ENCODE data around the gene CYBC1. TPM values are rescaled to one million over a fixed set of nuclear protein-coding genes. Genes with fewer than 3 reads are reported as not detected.

The CYBC1 gene
- total RNA-seq, 1 experiment from 2014 or later = 174 TPM

DNA sequence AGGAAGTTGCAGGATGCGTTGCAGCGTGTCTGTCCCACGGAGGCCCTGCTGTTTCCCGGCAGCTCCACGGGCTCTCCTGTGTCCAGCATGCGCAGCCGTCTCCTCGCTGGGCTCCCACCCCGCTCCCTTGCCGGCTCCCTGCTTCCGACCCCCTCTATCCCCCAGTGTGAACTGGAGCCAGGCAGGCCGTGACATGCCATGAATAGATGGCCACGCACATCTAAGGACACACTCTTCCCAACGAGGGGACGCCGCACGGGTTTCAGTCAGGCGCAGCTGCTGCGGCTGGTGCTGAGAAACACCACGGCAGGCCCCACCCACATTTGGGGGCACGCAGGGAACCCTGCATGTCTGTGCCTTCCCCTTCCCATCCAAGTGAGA lies 41.6 kb downstream of the CYBC1 start:
- H3K36me3 ChIP-seq (ENCODE audit: control insufficient read depth, insufficient read depth, low read length) = no peaks in the 10 kb centered on the region
- no peak for DNase-seq (ENCODE audit: low read depth, low spot score)
- H3K9me3 ChIP-seq (ENCODE audit: control insufficient read depth, insufficient read depth, low read depth, low read length) = no peaks in the 10 kb centered on the region
- ChIA-PET POLR2A (no interaction called here), CTCF (no interaction called here)
- H3K4me3 ChIP-seq (ENCODE audit: low read depth in 2 of 2, low read length in 2 of 2) = no peak overlapping the region
- H3K4me1 ChIP-seq (ENCODE audit: control insufficient read depth, insufficient read depth, low read length) = peaks cover 4% of the 10 kb centered on the region; the same call in 1 of the 2 replicates
- TF ChIP-seq TCF7L2 (IDR thresholded peaks at IDR 0.05; ENCODE audit: low read depth, low read length) = no peak
- no peak for TF ChIP-seq POLR2AphosphoS5 (IDR thresholded peaks at IDR 0.05; ENCODE audit: low read depth, low read length)
- TF ChIP-seq, protein P1, sequence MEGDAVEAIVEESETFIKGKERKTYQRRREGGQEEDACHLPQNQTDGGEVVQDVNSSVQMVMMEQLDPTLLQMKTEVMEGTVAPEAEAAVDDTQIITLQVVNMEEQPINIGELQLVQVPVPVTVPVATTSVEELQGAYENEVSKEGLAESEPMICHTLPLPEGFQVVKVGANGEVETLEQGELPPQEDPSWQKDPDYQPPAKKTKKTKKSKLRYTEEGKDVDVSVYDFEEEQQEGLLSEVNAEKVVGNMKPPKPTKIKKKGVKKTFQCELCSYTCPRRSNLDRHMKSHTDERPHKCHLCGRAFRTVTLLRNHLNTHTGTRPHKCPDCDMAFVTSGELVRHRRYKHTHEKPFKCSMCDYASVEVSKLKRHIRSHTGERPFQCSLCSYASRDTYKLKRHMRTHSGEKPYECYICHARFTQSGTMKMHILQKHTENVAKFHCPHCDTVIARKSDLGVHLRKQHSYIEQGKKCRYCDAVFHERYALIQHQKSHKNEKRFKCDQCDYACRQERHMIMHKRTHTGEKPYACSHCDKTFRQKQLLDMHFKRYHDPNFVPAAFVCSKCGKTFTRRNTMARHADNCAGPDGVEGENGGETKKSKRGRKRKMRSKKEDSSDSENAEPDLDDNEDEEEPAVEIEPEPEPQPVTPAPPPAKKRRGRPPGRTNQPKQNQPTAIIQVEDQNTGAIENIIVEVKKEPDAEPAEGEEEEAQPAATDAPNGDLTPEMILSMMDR (IDR thresholded peaks at IDR 0.05) = no peak
- no peak for TF ChIP-seq SIN3A (IDR thresholded peaks at IDR 0.05; ENCODE audit: borderline replicate concordance, insufficient read depth, low read depth, low read length)
- TF ChIP-seq, protein P2, sequence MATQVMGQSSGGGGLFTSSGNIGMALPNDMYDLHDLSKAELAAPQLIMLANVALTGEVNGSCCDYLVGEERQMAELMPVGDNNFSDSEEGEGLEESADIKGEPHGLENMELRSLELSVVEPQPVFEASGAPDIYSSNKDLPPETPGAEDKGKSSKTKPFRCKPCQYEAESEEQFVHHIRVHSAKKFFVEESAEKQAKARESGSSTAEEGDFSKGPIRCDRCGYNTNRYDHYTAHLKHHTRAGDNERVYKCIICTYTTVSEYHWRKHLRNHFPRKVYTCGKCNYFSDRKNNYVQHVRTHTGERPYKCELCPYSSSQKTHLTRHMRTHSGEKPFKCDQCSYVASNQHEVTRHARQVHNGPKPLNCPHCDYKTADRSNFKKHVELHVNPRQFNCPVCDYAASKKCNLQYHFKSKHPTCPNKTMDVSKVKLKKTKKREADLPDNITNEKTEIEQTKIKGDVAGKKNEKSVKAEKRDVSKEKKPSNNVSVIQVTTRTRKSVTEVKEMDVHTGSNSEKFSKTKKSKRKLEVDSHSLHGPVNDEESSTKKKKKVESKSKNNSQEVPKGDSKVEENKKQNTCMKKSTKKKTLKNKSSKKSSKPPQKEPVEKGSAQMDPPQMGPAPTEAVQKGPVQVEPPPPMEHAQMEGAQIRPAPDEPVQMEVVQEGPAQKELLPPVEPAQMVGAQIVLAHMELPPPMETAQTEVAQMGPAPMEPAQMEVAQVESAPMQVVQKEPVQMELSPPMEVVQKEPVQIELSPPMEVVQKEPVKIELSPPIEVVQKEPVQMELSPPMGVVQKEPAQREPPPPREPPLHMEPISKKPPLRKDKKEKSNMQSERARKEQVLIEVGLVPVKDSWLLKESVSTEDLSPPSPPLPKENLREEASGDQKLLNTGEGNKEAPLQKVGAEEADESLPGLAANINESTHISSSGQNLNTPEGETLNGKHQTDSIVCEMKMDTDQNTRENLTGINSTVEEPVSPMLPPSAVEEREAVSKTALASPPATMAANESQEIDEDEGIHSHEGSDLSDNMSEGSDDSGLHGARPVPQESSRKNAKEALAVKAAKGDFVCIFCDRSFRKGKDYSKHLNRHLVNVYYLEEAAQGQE (IDR thresholded peaks at IDR 0.05; ENCODE audit: insufficient read depth in 1 of 2, low read depth in 2 of 2, low read length in 1 of 2) = no peak
- BruUV-seq (replicated peaks) = no TSS peak
- intact Hi-C loops (cut with micrococcal nuclease; ENCODE audit: unreplicated experiment) (no loop called here), in situ Hi-C loops (cut with HindIII; ENCODE audit: low pct_unique_long_range_greater_than_20kb, low sequenced_read_pairs) (no loop called here)
- no peak overlapping the region for H3K27ac ChIP-seq (ENCODE audit: low read length)
- no peaks in the 10 kb centered on the region for H3K27me3 ChIP-seq (ENCODE audit: control insufficient read depth, insufficient read depth, low read length)
- ATAC-seq = no peak

DNA sequence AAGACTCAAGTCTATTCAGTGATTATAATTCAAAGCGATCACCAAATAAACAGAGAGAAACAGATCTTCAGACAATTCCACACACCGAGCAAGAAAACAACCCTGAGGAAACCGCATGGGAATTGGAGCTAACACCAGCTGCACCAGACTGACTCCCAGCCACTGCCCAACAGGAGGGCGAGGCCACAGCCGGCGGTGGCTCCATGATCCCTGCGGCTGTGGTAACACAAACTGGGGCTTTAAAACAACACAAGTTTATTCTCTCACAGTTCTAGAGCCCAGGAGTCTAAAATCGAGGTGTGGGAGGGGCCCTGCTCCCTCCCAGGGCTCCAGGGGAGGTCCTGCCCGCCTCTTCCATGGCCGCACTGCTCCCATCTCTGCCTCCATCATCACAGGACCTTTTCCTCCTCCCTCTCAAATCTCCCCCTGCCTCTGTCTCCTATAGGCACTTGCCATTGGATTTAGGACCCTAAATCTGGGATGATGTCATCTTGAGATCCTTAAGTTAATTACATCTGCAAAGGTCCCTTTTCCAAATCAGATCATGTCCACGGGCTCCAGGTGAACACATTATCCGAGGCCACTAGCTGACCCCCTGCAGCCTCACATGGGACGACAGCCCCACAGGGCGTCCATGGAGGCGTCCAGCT lies 42.1 kb downstream of the CYBC1 start:
- no peak overlapping the region for H3K4me3 ChIP-seq (ENCODE audit: low read depth in 2 of 2, low read length in 2 of 2)
- no peaks in the 10 kb centered on the region for H3K27me3 ChIP-seq (ENCODE audit: control insufficient read depth, insufficient read depth, low read length)
- no TSS peak for BruUV-seq (replicated peaks)
- ATAC-seq = no peak
- DNase-seq (ENCODE audit: low read depth, low spot score) = no peak
- ChIA-PET CTCF (no interaction called here), POLR2A (no interaction called here)
- H3K27ac ChIP-seq (ENCODE audit: low read length) = no peak overlapping the region
- TF ChIP-seq TCF7L2 (IDR thresholded peaks at IDR 0.05; ENCODE audit: low read depth, low read length) = no peak
- TF ChIP-seq, protein P2 (IDR thresholded peaks at IDR 0.05; ENCODE audit: insufficient read depth in 1 of 2, low read depth in 2 of 2, low read length in 1 of 2) = no peak
- no peak for TF ChIP-seq POLR2AphosphoS5 (IDR thresholded peaks at IDR 0.05; ENCODE audit: low read depth, low read length)
- TF ChIP-seq SIN3A (IDR thresholded peaks at IDR 0.05; ENCODE audit: borderline replicate concordance, insufficient read depth, low read depth, low read length) = no peak
- TF ChIP-seq, protein P1 (IDR thresholded peaks at IDR 0.05) = no peak
- intact Hi-C loops (cut with micrococcal nuclease; ENCODE audit: unreplicated experiment) (no loop called here), in situ Hi-C loops (cut with HindIII; ENCODE audit: low pct_unique_long_range_greater_than_20kb, low sequenced_read_pairs) (no loop called here)
- H3K9me3 ChIP-seq (ENCODE audit: control insufficient read depth, insufficient read depth, low read depth, low read length) = no peaks in the 10 kb centered on the region
- no peaks in the 10 kb centered on the region for H3K36me3 ChIP-seq (ENCODE audit: control insufficient read depth, insufficient read depth, low read length)
- peaks cover 4% of the 10 kb centered on the region; the same call in 1 of the 2 replicates for H3K4me1 ChIP-seq (ENCODE audit: control insufficient read depth, insufficient read depth, low read length)

Data from Panc1 (cell line).